Measurements from ENCODE around the gene GLOD4. TPM values are rescaled to one million over a fixed set of nuclear protein-coding genes. Genes with fewer than 3 reads are reported as not detected.

Gene GLOD4
- total RNA-seq, 1 donor from 2014 or later, result 53.4 TPM

- Mint-ChIP-seq H3K9me3 (ENCODE audit: low read depth) (no peaks in the 10 kb centered on the region), H3K27ac (ENCODE audit: unreplicated experiment) (peak overlapping the region; percentile 75), H3K27me3 (ENCODE audit: low read depth) (no peaks in the 10 kb centered on the region), H3K4me1 (ENCODE audit: low read depth) (peaks cover 9% of the 10 kb centered on the region), H3K36me3 (ENCODE audit: low read depth) (peaks cover 15% of the 10 kb centered on the region), H3K4me3 (ENCODE audit: unreplicated experiment) (no peak overlapping the region)
- TF ChIP-seq, protein P1, sequence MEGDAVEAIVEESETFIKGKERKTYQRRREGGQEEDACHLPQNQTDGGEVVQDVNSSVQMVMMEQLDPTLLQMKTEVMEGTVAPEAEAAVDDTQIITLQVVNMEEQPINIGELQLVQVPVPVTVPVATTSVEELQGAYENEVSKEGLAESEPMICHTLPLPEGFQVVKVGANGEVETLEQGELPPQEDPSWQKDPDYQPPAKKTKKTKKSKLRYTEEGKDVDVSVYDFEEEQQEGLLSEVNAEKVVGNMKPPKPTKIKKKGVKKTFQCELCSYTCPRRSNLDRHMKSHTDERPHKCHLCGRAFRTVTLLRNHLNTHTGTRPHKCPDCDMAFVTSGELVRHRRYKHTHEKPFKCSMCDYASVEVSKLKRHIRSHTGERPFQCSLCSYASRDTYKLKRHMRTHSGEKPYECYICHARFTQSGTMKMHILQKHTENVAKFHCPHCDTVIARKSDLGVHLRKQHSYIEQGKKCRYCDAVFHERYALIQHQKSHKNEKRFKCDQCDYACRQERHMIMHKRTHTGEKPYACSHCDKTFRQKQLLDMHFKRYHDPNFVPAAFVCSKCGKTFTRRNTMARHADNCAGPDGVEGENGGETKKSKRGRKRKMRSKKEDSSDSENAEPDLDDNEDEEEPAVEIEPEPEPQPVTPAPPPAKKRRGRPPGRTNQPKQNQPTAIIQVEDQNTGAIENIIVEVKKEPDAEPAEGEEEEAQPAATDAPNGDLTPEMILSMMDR (IDR thresholded peaks at IDR 0.05), result no peak
- no peak for DNase-seq (ENCODE audit: low spot score)
These were observed 19.6 kb upstream of the GLOD4 start for GRCh38 chr17:801660-802059.

DNA sequence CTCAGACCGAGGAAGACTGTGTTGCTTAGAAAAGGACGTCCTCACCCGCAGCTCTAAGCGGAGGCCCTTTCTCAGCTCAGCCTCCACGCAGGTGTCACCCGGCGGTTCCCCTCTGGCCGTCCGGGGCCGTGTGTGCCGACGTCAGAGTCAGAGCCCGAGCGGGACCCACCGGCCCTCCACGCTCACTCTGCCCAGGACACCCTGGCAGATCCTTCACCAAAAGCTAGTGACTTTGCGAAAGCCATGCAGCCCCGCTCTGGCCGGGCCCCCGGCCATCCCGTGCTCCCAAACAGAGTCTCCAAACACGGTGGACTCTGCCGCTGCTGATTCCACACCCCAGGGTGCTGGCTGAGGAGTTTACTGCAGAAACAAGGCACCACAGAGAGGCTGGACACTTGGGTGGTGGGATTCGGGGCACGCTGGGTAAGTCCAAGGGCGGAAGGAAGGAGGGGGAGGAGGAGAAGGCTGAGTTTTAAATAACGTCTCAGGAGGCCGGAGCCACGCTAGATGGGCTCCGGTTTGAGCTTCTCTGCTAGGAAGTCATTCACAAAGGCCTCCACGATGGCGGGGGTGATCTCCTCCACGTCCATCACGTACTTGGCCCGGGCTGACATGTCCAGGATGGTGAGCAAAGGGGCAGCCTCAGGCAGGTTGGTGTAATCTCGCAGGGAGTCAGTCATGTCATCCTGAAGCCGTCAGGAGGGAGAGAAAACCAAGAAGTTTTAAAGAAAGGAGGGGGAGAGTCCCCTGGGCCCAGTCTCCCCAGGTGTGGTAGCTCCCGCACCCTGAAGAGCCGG, 18.6 kb upstream of the GLOD4 start:
- Mint-ChIP-seq H3K36me3 (ENCODE audit: low read depth) (peaks cover 17% of the 10 kb centered on the region), H3K9me3 (ENCODE audit: low read depth) (no peaks in the 10 kb centered on the region), H3K27me3 (ENCODE audit: low read depth) (no peaks in the 10 kb centered on the region), H3K27ac (ENCODE audit: unreplicated experiment) (no peak overlapping the region), H3K4me3 (ENCODE audit: unreplicated experiment) (no peak overlapping the region), H3K4me1 (ENCODE audit: low read depth) (peaks cover 9% of the 10 kb centered on the region)
- TF ChIP-seq, protein P1 (IDR thresholded peaks at IDR 0.05), result no peak
- DNase-seq (ENCODE audit: low spot score), result no peak

DNA sequence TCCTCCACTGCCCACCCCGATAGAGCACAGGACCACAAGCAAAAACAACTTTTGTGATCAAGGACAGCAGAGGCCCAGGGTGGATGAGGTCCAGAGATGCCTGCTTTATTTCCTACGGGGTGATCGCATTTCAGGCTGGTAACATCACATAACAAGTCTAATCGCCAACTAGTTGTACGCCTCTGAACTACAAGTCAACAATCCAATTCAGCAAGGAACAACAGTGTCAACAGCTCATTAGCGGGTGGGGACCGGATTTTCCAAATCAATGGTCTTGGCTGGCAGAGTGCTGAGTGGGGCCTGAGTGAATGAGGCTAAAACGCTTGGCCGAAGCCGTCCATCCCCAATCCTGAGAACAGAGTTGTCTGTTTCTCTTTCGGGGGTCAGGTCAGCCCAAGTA, 17.2 kb upstream of the GLOD4 start:
- H3K4me1 Mint-ChIP-seq (ENCODE audit: low read depth), result peaks cover 20% of the 10 kb centered on the region
- H3K36me3 Mint-ChIP-seq (ENCODE audit: low read depth), result peaks cover 18% of the 10 kb centered on the region
- H3K27me3 Mint-ChIP-seq (ENCODE audit: low read depth), result no peaks in the 10 kb centered on the region
- TF ChIP-seq, protein P1 (IDR thresholded peaks at IDR 0.05), result no peak
- no peak overlapping the region for H3K27ac Mint-ChIP-seq (ENCODE audit: unreplicated experiment)
- DNase-seq (ENCODE audit: low spot score), result no peak
- no peak overlapping the region for H3K4me3 Mint-ChIP-seq (ENCODE audit: unreplicated experiment)
- no peaks in the 10 kb centered on the region for H3K9me3 Mint-ChIP-seq (ENCODE audit: low read depth)

DNA sequence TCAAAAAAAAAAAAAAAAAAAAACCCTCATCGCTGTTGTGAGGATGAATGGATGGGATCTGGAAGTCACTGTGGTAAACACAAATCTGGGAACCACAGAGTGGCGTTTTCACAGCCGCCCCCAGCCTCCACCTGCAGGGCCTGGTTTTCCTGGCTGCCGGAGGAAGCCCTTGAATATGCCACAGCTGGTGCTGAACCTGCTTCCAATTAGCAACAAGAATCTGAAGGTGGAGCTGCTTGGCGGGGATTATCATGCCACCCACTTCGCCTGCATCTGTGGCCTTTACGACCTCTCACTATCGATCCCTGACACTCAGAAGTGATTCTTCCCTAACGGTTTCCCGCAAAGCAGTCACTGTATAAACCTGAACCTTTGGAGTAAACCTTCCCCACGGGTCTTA, 16.2 kb upstream of the GLOD4 start:
- no peaks in the 10 kb centered on the region for H3K9me3 Mint-ChIP-seq (ENCODE audit: low read depth)
- no peaks in the 10 kb centered on the region for H3K27me3 Mint-ChIP-seq (ENCODE audit: low read depth)
- H3K4me3 Mint-ChIP-seq (ENCODE audit: unreplicated experiment), result no peak overlapping the region
- no peak for DNase-seq (ENCODE audit: low spot score)
- H3K27ac Mint-ChIP-seq (ENCODE audit: unreplicated experiment), result no peak overlapping the region
- TF ChIP-seq, protein P1 (IDR thresholded peaks at IDR 0.05), result no peak
- peaks cover 24% of the 10 kb centered on the region for H3K4me1 Mint-ChIP-seq (ENCODE audit: low read depth)
- peaks cover 18% of the 10 kb centered on the region for H3K36me3 Mint-ChIP-seq (ENCODE audit: low read depth)

- H3K27ac Mint-ChIP-seq (ENCODE audit: unreplicated experiment), result no peak overlapping the region
- peaks cover 18% of the 10 kb centered on the region for H3K36me3 Mint-ChIP-seq (ENCODE audit: low read depth)
- TF ChIP-seq, protein P1 (IDR thresholded peaks at IDR 0.05), result no peak
- no peaks in the 10 kb centered on the region for H3K9me3 Mint-ChIP-seq (ENCODE audit: low read depth)
- no peaks in the 10 kb centered on the region for H3K27me3 Mint-ChIP-seq (ENCODE audit: low read depth)
- H3K4me1 Mint-ChIP-seq (ENCODE audit: low read depth), result peaks cover 24% of the 10 kb centered on the region
- peak; percentile 60 for DNase-seq (ENCODE audit: low spot score)
- H3K4me3 Mint-ChIP-seq (ENCODE audit: unreplicated experiment), result no peak overlapping the region
These were observed 15.3 kb upstream of the GLOD4 start for GRCh38 chr17:797236-797840.

Measured in chondrocyte (in vitro differentiated cells).